Ectodermal cell (in vitro differentiated cells): ENCODE results near the gene ANXA1.

Experiments used
- H3K27ac ChIP-seq: 2 replicates; pipeline ENCODE4 v1.7.0; 2013; ENCODE audit warnings: mild to moderate bottlenecking, low read depth, low read length; ENCODE audit not compliant: insufficient read depth, poor library complexity, severe bottlenecking
- H3K27me3 ChIP-seq: 2 replicates; pipeline ENCODE4 v1.7.0; 2013; ENCODE audit warnings: mild to moderate bottlenecking, low read length; ENCODE audit not compliant: insufficient read depth, control insufficient read depth, poor library complexity, severe bottlenecking
- H3K36me3 ChIP-seq: one replicate; pipeline ENCODE4 v1.7.0; 2013; ENCODE audit warnings: low read length; ENCODE audit not compliant: control insufficient read depth, insufficient read depth
- H3K4me1 ChIP-seq: one replicate; pipeline ENCODE4 v1.7.0; 2013; ENCODE audit warnings: low read length; ENCODE audit not compliant: control insufficient read depth, insufficient read depth
- H3K4me3 ChIP-seq: 2 replicates; pipeline ENCODE4 v1.7.0; 2013; ENCODE audit warnings: low read depth, low read length, control low read depth; ENCODE audit not compliant: insufficient read depth
- H3K9me3 ChIP-seq: 2 replicates; pipeline ENCODE4 v1.7.0; 2013; ENCODE audit warnings: mild to moderate bottlenecking, low read length, moderate library complexity; ENCODE audit not compliant: control insufficient read depth
- WGBS, 2 experiments: methylation state at CpG; one replicate each; pipeline ENCODE4 v1.1.7; 2013; ENCODE audit warnings: missing lambda C conversion rate in 2 of 2; 5-methylcytosine and 5-hydroxymethylcytosine counted together

Gene ANXA1

DNA sequence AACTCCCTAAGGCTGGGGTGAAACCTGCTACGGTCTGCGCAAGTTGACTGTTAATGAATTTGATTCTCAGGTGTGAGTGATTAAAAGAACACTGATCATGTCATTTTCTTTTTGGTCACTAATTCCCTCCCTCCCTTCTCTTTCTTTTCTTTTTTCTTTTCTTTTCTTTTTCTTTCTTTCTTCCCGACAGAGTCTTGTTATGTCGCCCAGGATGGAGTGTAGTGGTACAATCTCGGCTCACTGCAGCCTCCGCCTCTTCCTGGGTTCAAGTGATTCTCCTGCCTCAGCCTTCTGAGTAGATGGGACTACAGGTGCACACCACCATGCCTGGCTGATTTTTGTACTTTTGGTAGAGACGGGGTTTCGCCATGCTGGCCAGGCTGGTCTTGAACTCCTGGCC is 2.6 kb downstream of the ANXA1 start:
- Histone ChIP-seq H3K4me1 (peaks cover 9% of the 10 kb centered on the region), H3K27me3 (no peaks in the 10 kb centered on the region), H3K36me3 (no peaks in the 10 kb centered on the region), H3K4me3 (no peak overlapping the region), H3K9me3 (no peaks in the 10 kb centered on the region), H3K27ac (no peak overlapping the region)
- 94 to 95% methylated on average over 8 of the region's 8 CpGs for WGBS, 2 experiments

DNA sequence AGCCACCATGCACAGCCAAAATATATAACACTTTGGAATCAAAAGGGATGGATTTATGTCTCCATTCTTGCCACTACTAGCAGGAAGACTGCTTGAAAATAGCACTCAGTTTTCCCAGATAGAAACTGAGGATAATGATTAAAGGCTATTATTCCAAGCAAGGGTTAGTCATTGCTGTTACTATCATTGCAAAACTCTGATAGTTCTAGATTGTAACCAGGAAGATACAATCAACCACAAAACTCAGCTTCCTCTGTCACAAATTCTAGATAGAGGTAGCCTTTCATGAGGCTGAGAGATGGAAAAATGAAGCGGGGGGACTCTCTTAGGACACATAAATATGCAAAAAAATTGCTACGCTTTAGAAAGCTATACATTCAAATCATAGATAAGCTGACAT is 3.1 kb downstream of the ANXA1 start:
- Histone ChIP-seq H3K4me1 (peaks cover 9% of the 10 kb centered on the region), H3K4me3 (no peak overlapping the region)
- 94% methylated on average over 2 of the region's 2 CpGs; no CpG with 5 or more reads in 1 of the 2 experiments for WGBS, 2 experiments

DNA sequence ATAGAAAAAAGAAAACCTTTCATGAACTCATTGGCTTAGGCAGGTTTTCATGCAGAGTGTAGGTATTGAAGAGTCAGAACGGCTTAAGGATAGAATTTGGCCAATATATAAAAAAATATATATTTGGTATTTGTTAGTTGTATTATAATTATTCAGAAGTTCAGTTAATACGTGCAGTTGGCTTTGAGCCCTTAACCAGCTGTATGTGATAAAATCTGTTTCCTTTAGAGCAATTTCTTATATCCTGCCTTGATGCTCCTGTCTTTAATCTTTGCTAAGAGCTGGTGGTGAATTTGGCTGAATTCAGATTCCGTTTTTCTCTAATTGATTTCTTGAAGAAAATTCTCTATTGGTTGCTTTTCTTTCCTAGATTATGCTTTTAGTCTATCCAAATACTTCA is 3.7 kb downstream of the ANXA1 start:
- WGBS, 2 experiments: 100% methylated on average over 1 to 2 of the region's 3 CpGs
- H3K27me3 ChIP-seq: no peaks in the 10 kb centered on the region
- no peaks in the 10 kb centered on the region for H3K36me3 ChIP-seq
- no peak overlapping the region for H3K4me3 ChIP-seq
- H3K4me1 ChIP-seq: peaks cover 9% of the 10 kb centered on the region
- no peaks in the 10 kb centered on the region for H3K9me3 ChIP-seq
- H3K27ac ChIP-seq: no peak overlapping the region

More for the DNA sequence above, 3.1 kb downstream of the ANXA1 start:
- no peak overlapping the region for H3K27ac ChIP-seq
- no peaks in the 10 kb centered on the region for H3K36me3 ChIP-seq
- no peaks in the 10 kb centered on the region for H3K9me3 ChIP-seq
- H3K27me3 ChIP-seq: no peaks in the 10 kb centered on the region

DNA sequence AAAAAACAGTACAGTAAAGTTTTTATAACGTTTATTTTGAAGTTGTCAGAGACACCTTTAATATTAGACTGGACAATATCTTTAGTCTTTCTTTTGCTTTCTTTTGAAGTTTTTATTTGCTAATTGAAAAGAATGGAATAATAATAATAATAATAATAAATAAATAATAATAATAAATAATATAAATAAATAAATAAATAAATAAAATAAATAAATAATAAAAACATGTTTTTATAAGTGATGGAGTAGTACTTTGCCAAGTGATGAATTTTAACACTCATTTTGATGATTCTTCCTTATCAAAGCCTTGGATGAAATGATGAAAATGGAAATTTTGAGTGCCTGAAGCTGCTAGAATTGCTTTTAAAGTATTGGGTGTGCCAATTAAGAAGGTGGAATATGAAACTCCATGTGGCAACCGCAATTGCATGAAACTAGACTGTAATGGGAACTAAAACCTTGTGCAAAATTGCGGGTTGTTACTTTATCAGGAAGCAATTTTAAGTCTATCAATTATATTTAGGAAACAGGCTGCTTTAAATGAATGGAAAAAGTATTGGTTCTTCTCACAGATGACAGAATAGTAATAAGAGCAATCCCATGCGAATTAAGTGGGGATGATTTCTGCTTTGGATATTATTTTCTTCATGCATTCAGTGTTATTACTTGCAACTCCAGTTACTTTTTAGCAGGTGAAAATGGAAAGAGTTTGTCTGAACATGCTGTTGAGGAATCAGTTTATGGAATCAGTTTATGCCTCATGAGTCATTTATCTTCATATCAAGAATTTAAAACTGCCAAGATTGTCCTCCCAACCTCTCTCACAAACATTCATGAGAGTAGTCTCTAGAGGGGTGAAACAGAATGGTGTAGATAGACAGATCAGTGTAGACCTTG is 4.6 kb downstream of the ANXA1 start:
- no peak overlapping the region for H3K27ac ChIP-seq
- no peaks in the 10 kb centered on the region for H3K27me3 ChIP-seq
- no peaks in the 10 kb centered on the region for H3K36me3 ChIP-seq
- H3K9me3 ChIP-seq: no peaks in the 10 kb centered on the region
- H3K4me1 ChIP-seq: peaks cover 9% of the 10 kb centered on the region
- no peak overlapping the region for H3K4me3 ChIP-seq
- WGBS, 2 experiments: 93 to 94% methylated on average over 3 of the region's 4 CpGs

DNA sequence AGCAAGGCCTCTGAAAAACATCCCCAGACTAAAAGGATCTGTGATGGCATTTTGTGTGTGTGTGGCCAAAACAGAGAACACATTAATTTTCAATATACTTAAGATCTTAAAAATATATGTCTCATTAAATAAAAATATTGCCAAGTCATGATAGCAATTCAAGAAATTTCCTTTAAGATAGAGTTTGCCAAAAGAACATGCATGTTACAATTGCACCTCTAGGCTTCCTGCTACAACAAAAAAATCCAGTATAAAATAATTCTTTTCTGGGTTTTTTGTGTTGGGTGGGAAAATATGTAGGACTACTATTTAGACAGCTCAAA is 5.2 kb downstream of the ANXA1 start:
- no peak overlapping the region for H3K27ac ChIP-seq
- H3K4me1 ChIP-seq: peaks cover 9% of the 10 kb centered on the region
- H3K9me3 ChIP-seq: no peaks in the 10 kb centered on the region
- H3K27me3 ChIP-seq: no peaks in the 10 kb centered on the region
- H3K36me3 ChIP-seq: no peaks in the 10 kb centered on the region
- H3K4me3 ChIP-seq: no peak overlapping the region

DNA sequence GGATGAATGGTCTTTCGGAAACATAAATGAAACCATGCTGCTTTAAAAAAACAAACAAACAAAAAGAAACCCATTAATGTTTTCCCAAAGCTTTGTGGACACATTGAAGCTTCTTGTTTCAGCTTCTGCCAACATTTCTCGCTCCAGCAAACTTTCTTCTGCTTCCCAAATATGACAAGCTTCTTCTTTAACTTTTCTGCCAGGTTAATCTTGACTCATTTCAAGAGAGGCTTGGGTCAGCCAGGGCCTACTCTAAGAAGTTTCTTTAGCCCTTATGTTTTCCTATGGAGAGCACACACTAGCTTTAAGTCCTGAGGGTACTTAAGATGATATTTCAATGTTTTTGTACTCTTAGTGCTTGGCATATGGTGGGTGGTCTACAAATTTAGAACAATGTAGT is 6.1 kb downstream of the ANXA1 start:
- WGBS, 2 experiments: 94 to 98% methylated on average over 2 of the region's 2 CpGs
- Histone ChIP-seq H3K9me3 (no peaks in the 10 kb centered on the region), H3K27me3 (no peaks in the 10 kb centered on the region), H3K4me3 (no peak overlapping the region), H3K4me1 (peaks cover under 1% of the 10 kb centered on the region), H3K36me3 (no peaks in the 10 kb centered on the region), H3K27ac (no peak overlapping the region)

DNA sequence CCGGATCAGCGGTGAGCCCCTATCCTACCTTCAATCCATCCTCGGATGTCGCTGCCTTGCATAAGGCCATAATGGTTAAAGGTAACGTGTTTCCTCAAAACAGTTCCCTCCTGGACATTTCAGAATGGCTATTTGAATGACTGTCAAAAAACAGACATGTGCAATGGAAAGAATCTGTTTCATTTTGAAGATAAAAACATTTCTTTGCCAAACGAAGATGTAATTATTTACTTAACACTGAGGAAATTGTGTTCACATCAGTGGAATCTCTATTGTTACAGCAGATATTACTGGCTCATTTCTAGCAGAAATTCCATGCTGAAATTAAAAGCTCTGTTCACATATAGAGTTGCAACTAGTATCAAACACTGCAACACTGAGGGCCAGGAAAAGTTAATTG is 7.1 kb downstream of the ANXA1 start:
- WGBS, 2 experiments: 92 to 97% methylated on average over 6 of the region's 6 CpGs
- Histone ChIP-seq H3K36me3 (no peaks in the 10 kb centered on the region), H3K27me3 (no peaks in the 10 kb centered on the region), H3K27ac (no peak overlapping the region), H3K4me1 (no peaks in the 10 kb centered on the region), H3K9me3 (no peaks in the 10 kb centered on the region), H3K4me3 (no peak overlapping the region)

DNA sequence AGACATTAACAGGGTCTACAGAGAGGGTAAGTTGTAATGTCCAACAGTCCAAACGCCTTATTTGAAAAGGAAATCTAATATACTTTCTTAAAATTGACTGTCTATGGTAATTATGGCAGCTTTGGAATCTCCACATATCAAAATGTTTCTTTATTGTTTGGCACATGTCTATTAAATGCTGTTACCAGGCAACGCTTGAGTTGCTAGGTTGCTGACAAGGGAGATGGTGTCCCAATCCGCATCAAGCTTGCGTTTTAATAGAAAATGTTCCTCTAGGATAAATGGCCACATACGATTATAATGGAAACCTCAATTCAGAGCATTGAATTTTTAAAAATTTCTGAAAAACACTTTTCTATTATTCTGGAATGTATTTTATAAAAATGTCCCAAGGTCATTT is 9.2 kb downstream of the ANXA1 start:
- H3K27ac ChIP-seq: no peak overlapping the region
- H3K4me1 ChIP-seq: no peaks in the 10 kb centered on the region
- H3K36me3 ChIP-seq: no peaks in the 10 kb centered on the region
- H3K4me3 ChIP-seq: no peak overlapping the region
- no peaks in the 10 kb centered on the region for H3K27me3 ChIP-seq
- 98 to 100% methylated on average over 4 to 5 of the region's 5 CpGs for WGBS, 2 experiments
- no peaks in the 10 kb centered on the region for H3K9me3 ChIP-seq

DNA sequence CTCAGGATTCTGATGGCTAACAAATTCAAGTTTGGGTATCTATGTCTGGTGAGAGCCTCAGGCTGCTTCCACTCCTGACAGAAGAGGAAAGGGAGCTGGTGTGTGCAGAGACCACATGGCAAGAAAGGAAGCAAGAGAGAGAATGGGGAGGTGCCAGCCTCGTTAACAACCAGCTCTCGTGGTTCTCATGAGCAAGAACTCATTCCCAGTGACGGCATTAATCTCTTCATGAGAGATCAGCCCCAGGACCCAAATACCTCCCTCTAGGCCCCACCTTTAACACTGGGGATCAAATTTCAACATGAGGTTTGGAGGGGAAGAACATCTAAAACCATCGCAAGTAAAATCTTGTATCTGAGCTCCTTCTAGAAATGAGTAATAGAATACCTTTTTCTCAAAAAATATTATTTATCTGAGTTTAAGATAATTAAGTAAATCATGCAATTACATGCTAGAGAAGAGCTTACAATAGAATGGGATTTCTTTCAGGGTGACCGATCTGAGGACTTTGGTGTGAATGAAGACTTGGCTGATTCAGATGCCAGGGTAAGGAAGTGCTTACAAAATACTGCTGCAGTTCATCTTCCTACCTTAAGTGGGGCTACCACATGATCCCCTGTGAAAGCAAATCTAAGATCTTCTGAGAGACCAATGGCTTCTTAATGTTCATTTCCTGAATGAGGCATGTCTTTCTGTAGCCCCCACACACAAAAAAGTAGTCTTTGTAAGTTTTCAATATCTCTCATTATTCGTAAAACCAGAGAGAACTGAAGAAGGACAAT is 11.5 kb downstream of the ANXA1 start:
- Histone ChIP-seq H3K27me3 (no peaks in the 10 kb centered on the region), H3K9me3 (no peaks in the 10 kb centered on the region), H3K27ac (no peak overlapping the region), H3K36me3 (no peaks in the 10 kb centered on the region), H3K4me1 (no peaks in the 10 kb centered on the region), H3K4me3 (no peak overlapping the region)
- WGBS, 2 experiments: 87 to 89% methylated on average over 5 of the region's 6 CpGs

DNA sequence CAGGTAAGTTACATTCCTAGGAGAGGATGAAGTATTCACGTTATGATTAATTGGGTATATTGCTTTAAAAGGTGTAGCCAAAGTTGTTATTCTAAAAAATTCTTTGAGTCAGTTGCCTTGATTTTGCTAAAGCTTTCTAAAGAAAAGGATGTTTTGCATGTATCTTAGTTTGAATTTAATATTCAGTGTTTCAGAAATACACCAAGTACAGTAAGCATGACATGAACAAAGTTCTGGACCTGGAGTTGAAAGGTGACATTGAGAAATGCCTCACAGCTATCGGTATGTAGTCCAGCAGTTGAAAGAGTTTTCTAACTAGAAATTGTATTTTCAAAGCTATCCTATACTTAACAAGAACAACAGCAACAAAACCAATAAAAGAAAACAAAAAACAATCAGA is 14.2 kb downstream of the ANXA1 start:
- H3K27me3 ChIP-seq: no peaks in the 10 kb centered on the region
- 91 to 98% methylated on average over 2 of the region's 2 CpGs for WGBS, 2 experiments
- H3K4me3 ChIP-seq: no peak overlapping the region
- H3K9me3 ChIP-seq: no peaks in the 10 kb centered on the region
- H3K36me3 ChIP-seq: no peaks in the 10 kb centered on the region
- H3K27ac ChIP-seq: no peak overlapping the region
- no peaks in the 10 kb centered on the region for H3K4me1 ChIP-seq
